H1 (cell line): Measurements from ENCODE around the gene PCDHAC2. TPM values are rescaled to one million over a fixed set of nuclear protein-coding genes. Genes with fewer than 3 reads are reported as not detected.
A peak's percentile ranks its signal among the peaks of the same experiment; 100 is the strongest.

Source experiments
- CTCF ChIA-PET: fragments of 300-600 bp; sonication (Branson Sonifier 250); formaldehyde crosslinking; loops from one replicate; lab custom pipeline; 2021; ENCODE audit not compliant: partially characterized antibody; lab: Charles Lee
- POLR2A ChIA-PET: fragments of 300-600 bp; sonication (Branson Sonifier 250); formaldehyde crosslinking; loops from one replicate; lab custom pipeline; 2021; ENCODE audit warnings: inconsistent platforms; ENCODE audit not compliant: partially characterized antibody; lab: Charles Lee
- DNase-seq, 2 experiments: peaks; one replicate each; pipeline versions ENCODE4 v3.0.0 to v3.0.0-alpha.2; 2010 to 2022; ENCODE audit warnings: low spot score in 2 of 2, low read depth in 1 of 2, mixed read lengths in 1 of 2
- FAIRE-seq: peaks from 2 replicates; lab custom pipeline; 2011; peaks lifted over from hg19 to GRCh38; lab: Jason Lieb, UNC
- H2AFZ ChIP-seq: 2 replicates; pipeline ENCODE4 v1.8.1; 2012; ENCODE audit warnings: low read length, inconsistent platforms
- H2AK5ac ChIP-seq: 2 replicates; pipeline ENCODE4 v1.6.1; 2013; ENCODE audit warnings: low read depth, low read length
- H2BK120ac ChIP-seq: replicated peaks from 2 replicates; pipeline ENCODE3; 2013; ENCODE audit warnings: low read depth, low read length, inconsistent platforms
- H2BK12ac ChIP-seq: 2 replicates; pipeline ENCODE4 v1.6.1; 2013; ENCODE audit warnings: low read depth, low read length
- H2BK15ac ChIP-seq: 2 replicates; pipeline ENCODE4 v1.6.1; 2013; ENCODE audit warnings: low read length
- H2BK20ac ChIP-seq: 2 replicates; pipeline ENCODE4 v1.6.1; 2013; ENCODE audit warnings: low read length
- H2BK5ac ChIP-seq: 2 replicates; pipeline ENCODE4 v1.6.1; 2013; ENCODE audit warnings: low read depth, low read length
- H3K14ac ChIP-seq: 2 replicates; pipeline ENCODE4 v1.6.1; 2013; ENCODE audit warnings: inconsistent platforms; ENCODE audit not compliant: insufficient read length
- H3K18ac ChIP-seq: 2 replicates; pipeline ENCODE4 v1.6.1; 2013; ENCODE audit warnings: low read length; ENCODE audit errors: extremely low read depth
- H3K23ac ChIP-seq: 2 replicates; pipeline ENCODE4 v1.6.1; 2013; ENCODE audit warnings: inconsistent platforms; ENCODE audit not compliant: insufficient read length
- H3K23me2 ChIP-seq: 2 replicates; pipeline ENCODE4 v1.6.1; 2013; ENCODE audit warnings: low read depth, low read length
- H3K27ac ChIP-seq: 2 replicates; pipeline ENCODE4 v1.6.1; 2011; ENCODE audit warnings: low read depth, low read length, inconsistent platforms
- H3K27me3 ChIP-seq, 4 experiments: replicated peaks in 1 of 4; 1 replicate in 1 of 4; 2 replicates in 3 of 4; pipeline versions ENCODE4 v1.6.1 to v1.8.1; 2011 to 2013; ENCODE audit warnings: low read length in 3 of 4, mild to moderate bottlenecking in 3 of 4, inconsistent platforms in 2 of 4, mixed read lengths in 2 of 4, moderate library complexity in 1 of 4; ENCODE audit not compliant: control insufficient read depth in 3 of 4, insufficient read depth in 3 of 4; ENCODE audit errors: extremely low read depth in 1 of 4
- H3K36me3 ChIP-seq, 4 experiments: 2 replicates each; pipeline versions ENCODE4 v1.6.1 to v1.8.1; 2011 to 2013; ENCODE audit warnings: mild to moderate bottlenecking in 4 of 4, low read length in 3 of 4, moderate library complexity in 2 of 4, control low read depth in 1 of 4, inconsistent platforms in 1 of 4; ENCODE audit not compliant: insufficient read depth in 4 of 4, control insufficient read depth in 2 of 4
- H3K4ac ChIP-seq: replicated peaks from 2 replicates; pipeline ENCODE3; 2013; ENCODE audit warnings: low read length, low read depth, mixed read lengths, inconsistent platforms; ENCODE audit not compliant: insufficient read length
- H3K4me1 ChIP-seq, 4 experiments: replicated peaks in 1 of 4; 1 replicate in 1 of 4; 2 replicates in 3 of 4; pipeline versions ENCODE4 v1.6.1 to v1.8.1; 2011 to 2013; ENCODE audit warnings: low read length in 3 of 4, inconsistent platforms in 2 of 4, mixed read lengths in 1 of 4; ENCODE audit not compliant: insufficient read depth in 4 of 4, control insufficient read depth in 3 of 4
- H3K4me2 ChIP-seq, 2 experiments: 2 replicates each; pipeline versions ENCODE4 v1.6.1 to v1.8.1; 2011 to 2013; ENCODE audit warnings: low read depth in 2 of 2, low read length in 2 of 2, control low read depth in 1 of 2, inconsistent platforms in 1 of 2, mild to moderate bottlenecking in 1 of 2; ENCODE audit not compliant: insufficient read depth in 1 of 2
- H3K4me3 ChIP-seq, 4 experiments: fragments of 200-600, 300-600 bp in 1 of 4; sonication (generic), shearing (Covaris generic), sonication (Bioruptor Twin) in 1 of 4; 2 replicates each; pipeline versions ENCODE4 v1.5.1 to v1.8.1; 2011 to 2016; ENCODE audit warnings: low read length in 4 of 4, low read depth in 3 of 4, control low read depth in 2 of 4, inconsistent platforms in 2 of 4, mild to moderate bottlenecking in 2 of 4, mixed read lengths in 1 of 4, moderate library complexity in 1 of 4; ENCODE audit not compliant: insufficient read depth in 2 of 4; ENCODE audit errors: extremely low read depth in 1 of 4
- H3K56ac ChIP-seq: replicated peaks from 2 replicates; pipeline ENCODE3; 2013; ENCODE audit warnings: low read depth, mild to moderate bottlenecking, mixed read lengths, low read length, inconsistent platforms; ENCODE audit not compliant: insufficient read length
- H3K79me1 ChIP-seq: 2 replicates; pipeline ENCODE4 v1.6.1; 2013; ENCODE audit warnings: low read depth, low read length, control low read depth
- H3K79me2 ChIP-seq, 2 experiments: 2 replicates each; pipeline versions ENCODE4 v1.6.1 to v1.8.1; 2012 to 2013; ENCODE audit warnings: low read length in 2 of 2, mild to moderate bottlenecking in 2 of 2, inconsistent platforms in 1 of 2; ENCODE audit not compliant: insufficient read depth in 2 of 2, control insufficient read depth in 1 of 2
- H3K9ac ChIP-seq, 4 experiments: replicated peaks in 1 of 4; 1 replicate in 1 of 4; 2 replicates in 3 of 4; pipeline versions ENCODE4 v1.6.1 to v1.8.1; 2011 to 2013; ENCODE audit warnings: low read depth in 3 of 4, low read length in 3 of 4, control low read depth in 2 of 4, mild to moderate bottlenecking in 2 of 4, moderate library complexity in 2 of 4, inconsistent platforms in 1 of 4; ENCODE audit errors: extremely low read depth in 1 of 4
- H3K9me3 ChIP-seq, 2 experiments: 2 replicates each; pipeline versions ENCODE4 v1.6.1 to v1.8.1; 2012 to 2013; ENCODE audit warnings: mild to moderate bottlenecking in 2 of 2, moderate library complexity in 2 of 2, control low read depth in 1 of 2, inconsistent platforms in 1 of 2, low read depth in 1 of 2, low read length in 1 of 2, mixed read lengths in 1 of 2; ENCODE audit not compliant: insufficient read depth in 2 of 2
- H4K20me1 ChIP-seq, 2 experiments: replicated peaks in 1 of 2; 2 replicates each; pipeline versions ENCODE3 to v1.8.1; 2011 to 2013; ENCODE audit warnings: inconsistent platforms in 2 of 2, low read length in 2 of 2, mild to moderate bottlenecking in 1 of 2; ENCODE audit not compliant: insufficient read depth in 2 of 2, control insufficient read depth in 1 of 2
- H4K5ac ChIP-seq: 2 replicates; pipeline ENCODE4 v1.6.1; 2013; ENCODE audit warnings: low read length, low read depth, mixed read lengths, inconsistent platforms; ENCODE audit not compliant: insufficient read length
- H4K8ac ChIP-seq: 2 replicates; pipeline ENCODE4 v1.8.0; 2013; ENCODE audit warnings: mild to moderate bottlenecking, moderate library complexity, low read length, inconsistent platforms; ENCODE audit not compliant: insufficient read depth; ENCODE audit errors: extremely low read depth
- H4K91ac ChIP-seq: replicated peaks from 2 replicates; pipeline ENCODE3; 2013; ENCODE audit warnings: low read length, mixed read lengths, inconsistent platforms; ENCODE audit not compliant: insufficient read length
- EGR1 ChIP-seq: IDR thresholded peaks from 2 replicates; pipeline ENCODE4 v1.6.1; 2011; ENCODE audit warnings: low read depth, low read length, borderline replicate concordance
- PHF8 ChIP-seq: fragments of 200-600 bp; sonication (generic); conservative IDR thresholded peaks from 2 replicates; pipeline ENCODE4 v1.7.1; 2012; ENCODE audit warnings: low read depth, mild to moderate bottlenecking, inconsistent platforms, low read length, moderate library complexity
- SIX5 ChIP-seq: IDR thresholded peaks from 2 replicates; pipeline ENCODE4 v1.6.1; 2011; ENCODE audit warnings: mild to moderate bottlenecking, low read depth, low read length
- TAF1 ChIP-seq: IDR thresholded peaks from 2 replicates; pipeline ENCODE4 v1.6.1; 2011; ENCODE audit warnings: mild to moderate bottlenecking, low read depth, low read length
- WGBS, 2 experiments: shearing (Covaris generic) in 1 of 2; methylation state at CpG; one replicate each; pipeline versions ENCODE4 v1.1.6 to v1.1.7; 2013 to 2015; ENCODE audit warnings: low lambda C conversion rate in 2 of 2, mixed read lengths in 2 of 2, inconsistent platforms in 1 of 2, low coverage in 1 of 2, missing lambda C conversion rate in 1 of 2; ENCODE audit not compliant: insufficient replicate concordance in 2 of 2, insufficient coverage in 1 of 2, insufficient read length in 1 of 2; ENCODE audit errors: extremely low coverage in 1 of 2, missing lambda C conversion rate in 1 of 2; 5-methylcytosine and 5-hydroxymethylcytosine counted together
- polyA plus RNA-seq, 7 experiments: library from polyadenylated mRNA; depleted of rRNA in 3 of 7; stranded (reverse) in 5 of 7; unstranded in 2 of 7; fragments of >200 nt in 5 of 7; fragments of 200-250 nt in 2 of 7; gene quantifications; 1 replicate in 5 of 7; 2 replicates in 1 of 7; 4 replicates in 1 of 7; pipeline versions ENCODE4 v1.2.1 to v1.2.3, GENCODE V29; 2011 to 2013; ENCODE audit warnings: missing spikeins in 2 of 7, mixed read lengths in 2 of 7
- total RNA-seq: library from RNA; stranded (reverse); fragmentation: NEBNext Ultra II Directional; extraction: Animal tissue kit (Norgen Biotek cat#: 25700); gene quantifications from 2 replicates; pipeline ENCODE4 v1.2.1, GENCODE V29; 2021
- TF ChIP-seq, protein P1 (sequence below): IDR thresholded peaks from 2 replicates; pipeline ENCODE4 v1.6.1; 2011; ENCODE audit warnings: low read length, improper control_type of control experiment
- TF ChIP-seq, protein P2 (sequence below): IDR thresholded peaks from 2 replicates; pipeline ENCODE4 v1.6.1; 2012; ENCODE audit warnings: inconsistent platforms

The PCDHAC2 gene
- total and polyA plus RNA-seq, 2 of the 8 experiments (the other 6 are each of a cell fraction or from before 2014, with no cell fraction given) = 3.7 to 5.0 TPM

DNA sequence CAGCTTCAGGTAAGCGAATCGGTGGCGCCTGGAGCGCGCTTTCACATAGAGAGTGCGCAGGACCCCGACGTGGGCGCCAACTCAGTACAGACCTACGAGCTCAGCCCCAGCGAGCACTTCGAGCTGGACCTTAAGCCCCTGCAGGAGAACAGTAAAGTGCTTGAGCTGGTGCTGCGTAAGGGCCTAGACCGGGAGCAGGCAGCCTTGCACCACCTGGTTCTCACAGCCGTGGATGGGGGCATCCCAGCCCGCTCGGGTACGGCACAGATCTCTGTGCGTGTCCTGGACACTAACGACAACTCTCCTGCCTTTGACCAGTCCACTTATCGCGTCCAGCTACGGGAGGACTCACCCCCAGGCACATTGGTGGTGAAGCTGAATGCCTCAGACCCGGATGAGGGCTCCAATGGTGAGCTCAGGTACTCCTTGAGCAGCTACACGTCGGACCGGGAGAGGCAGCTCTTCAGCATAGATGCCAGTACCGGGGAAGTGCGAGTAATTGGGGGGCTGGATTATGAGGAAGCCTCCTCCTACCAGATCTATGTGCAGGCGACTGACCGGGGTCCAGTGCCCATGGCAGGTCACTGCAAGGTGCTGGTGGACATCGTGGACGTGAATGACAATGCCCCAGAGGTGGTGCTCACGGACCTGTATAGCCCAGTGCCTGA is 1.1 kb downstream of the PCDHAC2 start:
- H3K4ac ChIP-seq = no peak overlapping the region
- no peaks in the 10 kb centered on the region for H3K36me3 ChIP-seq
- no peak overlapping the region for H2BK120ac ChIP-seq
- 41% methylated on average over 34 of the region's 34 CpGs; no CpG with 5 or more reads in 1 of the 2 experiments for WGBS, 2 experiments
- H2BK5ac ChIP-seq = peak overlapping the region; percentile 57; the same call in 1 of the 2 replicates
- peak overlapping the region; percentile 39; the same call in 1 of the 2 replicates for H2AFZ ChIP-seq
- peak overlapping the region; percentile 78 to 100 for H3K4me2 ChIP-seq
- peak overlapping the region; percentile 76 to 96 (median 92) for H3K4me3 ChIP-seq
- H3K18ac ChIP-seq = peak overlapping the region; percentile 49; the same call in 1 of the 2 replicates
- no peak overlapping the region for H3K27ac ChIP-seq
- no peak overlapping the region for H3K23ac ChIP-seq
- H3K9ac ChIP-seq = peak overlapping the region in 2 of 4 experiments; percentile 43 to 60; a peak in 5 of 7 replicates
- no peak overlapping the region for H4K5ac ChIP-seq
- peak in 1 of 2 experiments; percentile 60 for DNase-seq
- peak overlapping the region; percentile 63; the same call in 1 of the 2 replicates for H2BK15ac ChIP-seq
- H3K9me3 ChIP-seq = no peaks in the 10 kb centered on the region
- H4K8ac ChIP-seq = peak overlapping the region; percentile 69
- peaks cover 15% of the 10 kb centered on the region for H3K23me2 ChIP-seq
- peak overlapping the region; percentile 67 for H4K91ac ChIP-seq
- peak overlapping the region; percentile 64 for H2BK20ac ChIP-seq
- peaks cover 2 to 15% (median 7%) of the 10 kb centered on the region in 4 experiments; a peak in 5 of 7 replicates for H3K4me1 ChIP-seq
- no peaks in the 10 kb centered on the region for H3K79me1 ChIP-seq
- POLR2A ChIA-PET = interaction anchor here (0.9 to 13.7 kb wide), 9 partner anchors 9 to 91 kb away, joined by 3 to 123 read pairs (median 9); partner anchors contain the start of gene PCDHAC1
- H3K79me2 ChIP-seq = peaks cover 0 to 3% of the 10 kb centered on the region in 2 experiments; a peak in 1 of 4 replicates
- H3K27me3 ChIP-seq = peaks cover 2 to 27% (median 20%) of the 10 kb centered on the region in 4 experiments
- H4K20me1 ChIP-seq = peaks cover 9 to 16% of the 10 kb centered on the region in 2 experiments
- CTCF ChIA-PET = interaction anchor here (1.0 to 5.7 kb wide), 21 partner anchors 11 to 93 kb away, joined by 3 to 56 read pairs (median 8); partner anchors contain the start of genes PCDHA12, PCDHA13 and PCDHAC1
- no peak overlapping the region for H3K56ac ChIP-seq
- no peak overlapping the region for H3K14ac ChIP-seq
- no peak overlapping the region for H2AK5ac ChIP-seq
- peak; percentile 36; the same call in 1 of the 2 replicates for TF ChIP-seq TAF1
- TF ChIP-seq SIX5 = no peak
- no peak for TF ChIP-seq EGR1
- TF ChIP-seq PHF8 = 0 out of 2 replicates have a peak, but pooled peaks have one; percentile 5
- TF ChIP-seq, protein P1, sequence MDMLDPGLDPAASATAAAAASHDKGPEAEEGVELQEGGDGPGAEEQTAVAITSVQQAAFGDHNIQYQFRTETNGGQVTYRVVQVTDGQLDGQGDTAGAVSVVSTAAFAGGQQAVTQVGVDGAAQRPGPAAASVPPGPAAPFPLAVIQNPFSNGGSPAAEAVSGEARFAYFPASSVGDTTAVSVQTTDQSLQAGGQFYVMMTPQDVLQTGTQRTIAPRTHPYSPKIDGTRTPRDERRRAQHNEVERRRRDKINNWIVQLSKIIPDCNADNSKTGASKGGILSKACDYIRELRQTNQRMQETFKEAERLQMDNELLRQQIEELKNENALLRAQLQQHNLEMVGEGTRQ = no peak
- TF ChIP-seq, protein P2, sequence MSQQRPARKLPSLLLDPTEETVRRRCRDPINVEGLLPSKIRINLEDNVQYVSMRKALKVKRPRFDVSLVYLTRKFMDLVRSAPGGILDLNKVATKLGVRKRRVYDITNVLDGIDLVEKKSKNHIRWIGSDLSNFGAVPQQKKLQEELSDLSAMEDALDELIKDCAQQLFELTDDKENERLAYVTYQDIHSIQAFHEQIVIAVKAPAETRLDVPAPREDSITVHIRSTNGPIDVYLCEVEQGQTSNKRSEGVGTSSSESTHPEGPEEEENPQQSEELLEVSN = peak; percentile 11; the same call in 1 of the 2 replicates
- TF ChIP-seq, all 59 proteins: peak for 3
- FAIRE-seq = no peak
- H2BK12ac ChIP-seq = peak overlapping the region; percentile 93; the same call in 1 of the 2 replicates
